Thyroid gland (tissue), 4 donors: ENCODE results near the gene MTMR8.

ENCODE experiments used
- POLR2A ChIP-seq, 2 donors: fragments of 450-650 bp; IDR thresholded peaks; one replicate each; pipeline ENCODE4 v1.6.1; 2017; ENCODE audit warnings: antibody characterized with exemption in 2 of 2, mild to moderate bottlenecking in 2 of 2, moderate library complexity in 1 of 2
- TF ChIP-seq, protein P1 (sequence below), 6 experiments: fragments of 200-600 bp in 3 of 6; fragments of 450-650 bp in 3 of 6; sonication (generic) in 3 of 6; IDR thresholded peaks; one replicate each; pipeline ENCODE4 v1.5.1; 2016 to 2019; ENCODE audit warnings: antibody characterized with exemption in 6 of 6, mild to moderate bottlenecking in 2 of 6, inconsistent platforms in 1 of 6, moderate library complexity in 1 of 6

GRCh38 chrX:64350521-64350920, 44.7 kb downstream of the MTMR8 start:
- TF ChIP-seq, protein P1, sequence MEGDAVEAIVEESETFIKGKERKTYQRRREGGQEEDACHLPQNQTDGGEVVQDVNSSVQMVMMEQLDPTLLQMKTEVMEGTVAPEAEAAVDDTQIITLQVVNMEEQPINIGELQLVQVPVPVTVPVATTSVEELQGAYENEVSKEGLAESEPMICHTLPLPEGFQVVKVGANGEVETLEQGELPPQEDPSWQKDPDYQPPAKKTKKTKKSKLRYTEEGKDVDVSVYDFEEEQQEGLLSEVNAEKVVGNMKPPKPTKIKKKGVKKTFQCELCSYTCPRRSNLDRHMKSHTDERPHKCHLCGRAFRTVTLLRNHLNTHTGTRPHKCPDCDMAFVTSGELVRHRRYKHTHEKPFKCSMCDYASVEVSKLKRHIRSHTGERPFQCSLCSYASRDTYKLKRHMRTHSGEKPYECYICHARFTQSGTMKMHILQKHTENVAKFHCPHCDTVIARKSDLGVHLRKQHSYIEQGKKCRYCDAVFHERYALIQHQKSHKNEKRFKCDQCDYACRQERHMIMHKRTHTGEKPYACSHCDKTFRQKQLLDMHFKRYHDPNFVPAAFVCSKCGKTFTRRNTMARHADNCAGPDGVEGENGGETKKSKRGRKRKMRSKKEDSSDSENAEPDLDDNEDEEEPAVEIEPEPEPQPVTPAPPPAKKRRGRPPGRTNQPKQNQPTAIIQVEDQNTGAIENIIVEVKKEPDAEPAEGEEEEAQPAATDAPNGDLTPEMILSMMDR (IDR thresholded peaks at IDR 0.05) = no peak
- TF ChIP-seq POLR2A (IDR thresholded peaks at IDR 0.05) = no peak
